HG03045 (cell line): ENCODE data around the gene ELFN2.

Experiments used
- ATAC-seq: cut with Tn5 transposase; IDR thresholded peaks from one replicate; pipeline ENCODE4 v1.9.1; 2021; ENCODE audit warnings: mild to moderate bottlenecking, moderate library complexity; ENCODE audit not compliant: unreplicated experiment

ELFN2 gene

DNA sequence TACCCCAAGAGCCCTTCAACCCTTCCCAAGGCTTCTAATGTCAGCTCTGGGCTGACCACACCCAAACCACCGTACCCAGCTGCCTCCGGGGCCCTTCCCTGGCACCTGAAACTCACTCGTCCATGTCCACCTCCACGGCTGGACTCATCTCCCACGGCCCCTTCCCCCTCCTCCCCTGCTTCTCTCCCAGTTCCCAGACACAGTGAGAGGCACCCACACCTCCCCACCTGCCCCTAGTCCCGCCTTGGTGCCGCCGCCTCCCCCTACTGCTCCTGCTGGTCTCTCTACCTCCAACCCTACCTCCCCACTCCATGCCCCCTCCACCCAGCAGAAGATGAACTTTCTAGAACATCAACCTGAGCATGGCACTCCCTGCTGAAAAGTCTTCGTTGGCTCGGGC lies 39.5 kb downstream of the ELFN2 start:
- ATAC-seq = no peak

DNA sequence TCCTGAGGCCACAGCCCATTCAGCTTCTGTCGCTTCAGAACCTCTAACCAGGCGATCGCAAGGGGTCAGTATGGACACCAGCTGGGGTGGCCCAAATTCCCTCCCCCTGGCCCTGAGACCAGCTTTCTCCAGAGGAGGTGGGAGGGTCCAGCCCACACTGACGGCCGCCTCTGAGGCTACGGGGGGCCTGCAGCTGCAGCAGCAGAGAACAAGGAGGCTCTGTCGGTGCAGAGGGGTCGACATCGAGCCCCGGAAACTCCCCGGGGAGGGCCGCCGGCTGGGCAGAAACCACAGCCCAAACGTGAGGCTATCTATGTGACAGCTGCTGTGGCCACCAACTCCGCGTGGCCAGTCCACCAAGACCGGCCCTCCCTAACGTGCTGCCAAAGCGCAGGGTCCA lies 40.8 kb downstream of the ELFN2 start:
- no peak for ATAC-seq

DNA sequence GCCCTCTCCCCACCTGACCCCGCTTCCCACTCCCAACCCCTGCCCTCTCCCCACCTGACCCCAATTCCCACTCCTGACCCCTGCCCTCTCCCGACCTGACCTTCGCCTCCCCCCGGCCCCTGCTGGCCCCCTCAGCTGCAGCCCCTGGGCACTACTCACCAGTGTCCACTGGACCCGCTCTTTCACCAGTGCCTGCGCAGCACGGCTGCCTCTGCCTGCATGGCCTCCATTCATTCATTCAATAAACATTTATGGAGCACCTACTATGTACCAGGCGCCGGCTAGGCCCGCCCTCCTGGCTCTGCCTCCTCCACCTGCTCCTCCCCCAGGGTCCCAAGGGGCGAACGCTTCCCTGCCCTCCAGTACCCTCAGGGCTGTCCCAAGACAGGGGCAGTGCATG lies 42.6 kb downstream of the ELFN2 start:
- no peak for ATAC-seq

DNA sequence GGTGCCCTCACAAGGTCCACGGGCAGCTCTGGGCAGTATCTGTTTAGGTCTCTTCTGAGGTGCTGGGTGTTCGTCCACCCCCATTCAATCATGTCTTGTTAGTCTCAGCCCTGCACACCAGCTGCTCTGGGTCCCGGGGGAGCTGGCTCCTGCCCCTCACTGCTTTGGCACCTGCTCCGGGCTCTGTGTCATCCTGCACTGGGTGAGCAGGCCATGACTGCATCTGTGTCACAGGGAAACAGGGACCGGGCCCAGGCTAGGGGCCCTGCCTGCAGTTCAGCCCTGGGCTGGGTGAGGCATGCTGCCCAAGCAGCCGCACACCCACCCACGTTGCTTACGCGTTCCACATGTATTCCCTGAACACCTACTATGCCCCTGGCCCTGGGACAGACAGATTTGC lies 43.9 kb downstream of the ELFN2 start:
- ATAC-seq = no peak

DNA sequence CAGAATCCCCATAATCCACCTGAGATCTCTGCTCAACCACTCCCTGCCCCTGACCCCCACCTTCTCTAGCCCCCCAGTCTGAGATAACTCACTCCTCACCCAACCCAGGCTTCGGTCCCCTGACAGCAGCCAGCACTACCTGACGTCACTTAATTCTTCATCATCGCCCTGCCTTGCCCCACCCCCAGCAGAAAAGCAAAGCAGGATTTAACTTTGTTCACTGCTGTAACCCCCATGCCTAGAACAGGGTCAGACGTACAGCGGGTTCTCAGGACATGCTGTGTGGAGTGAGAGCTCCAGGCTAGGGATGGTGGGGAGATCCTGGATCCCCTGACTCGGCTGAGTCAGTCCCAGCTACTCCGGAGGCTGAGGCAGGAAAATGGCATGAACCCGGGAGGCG lies 45.8 kb downstream of the ELFN2 start:
- ATAC-seq = no peak

DNA sequence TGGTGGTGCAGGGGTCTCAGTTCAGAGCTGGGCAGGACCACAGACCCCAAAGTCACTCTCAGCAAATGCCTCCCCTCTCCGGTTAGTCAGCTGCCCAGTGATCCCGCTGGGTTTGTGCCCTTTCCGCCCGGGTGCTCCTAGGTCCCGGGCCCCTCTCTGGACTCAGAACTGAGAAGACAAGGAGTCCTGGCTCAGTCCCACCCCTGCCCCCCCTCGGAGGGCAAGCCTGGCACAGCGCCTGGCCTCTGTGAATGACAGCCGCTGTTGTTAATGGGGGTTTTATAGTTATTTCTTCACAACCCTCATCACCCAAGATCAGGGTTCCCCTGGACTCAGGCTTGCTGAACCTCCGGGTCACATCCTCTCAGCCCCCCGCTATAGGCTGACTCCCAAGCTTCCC lies 47.6 kb downstream of the ELFN2 start:
- ATAC-seq = no peak

DNA sequence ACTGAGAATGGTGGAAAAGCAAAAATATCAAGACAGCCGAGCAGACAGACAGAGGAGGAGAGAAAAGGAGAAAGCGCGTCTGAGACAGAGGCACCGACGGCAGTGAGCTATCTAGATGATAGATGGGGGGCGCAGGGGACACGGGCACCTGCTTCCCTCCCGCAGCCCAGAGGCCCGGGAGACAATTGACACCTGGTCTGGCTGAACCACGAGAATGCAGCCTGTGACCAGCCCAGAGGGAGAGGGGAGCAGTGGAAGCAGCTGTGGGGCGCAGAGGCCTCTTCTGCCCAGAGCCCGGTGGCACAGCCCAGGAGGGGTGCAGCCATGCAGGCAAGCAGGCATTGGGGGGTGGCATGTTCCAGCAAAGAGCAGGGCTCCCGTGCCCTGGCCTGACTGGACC lies 48.2 kb downstream of the ELFN2 start:
- no peak for ATAC-seq

DNA sequence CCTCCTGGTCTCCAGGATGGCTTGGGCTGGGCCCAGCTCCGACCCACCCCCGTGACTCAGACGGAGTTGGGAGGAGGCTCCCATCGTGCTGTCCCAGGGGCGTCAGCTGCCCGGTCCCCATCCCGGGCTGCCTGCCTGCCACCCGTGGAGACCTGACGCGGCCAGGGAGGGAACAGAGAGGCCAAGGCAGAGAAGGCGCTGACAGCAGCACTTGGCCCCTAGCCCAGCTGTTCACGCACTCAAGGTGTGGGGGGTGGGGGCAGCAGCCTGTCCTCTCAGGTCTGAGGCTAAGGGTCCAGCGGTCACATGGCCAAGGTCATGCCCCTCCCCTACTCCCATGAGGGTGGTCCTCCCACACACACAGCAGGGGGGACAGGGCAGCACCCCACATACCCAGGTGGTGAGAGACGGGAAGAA lies 48.6 kb downstream of the ELFN2 start:
- ATAC-seq = no peak

DNA sequence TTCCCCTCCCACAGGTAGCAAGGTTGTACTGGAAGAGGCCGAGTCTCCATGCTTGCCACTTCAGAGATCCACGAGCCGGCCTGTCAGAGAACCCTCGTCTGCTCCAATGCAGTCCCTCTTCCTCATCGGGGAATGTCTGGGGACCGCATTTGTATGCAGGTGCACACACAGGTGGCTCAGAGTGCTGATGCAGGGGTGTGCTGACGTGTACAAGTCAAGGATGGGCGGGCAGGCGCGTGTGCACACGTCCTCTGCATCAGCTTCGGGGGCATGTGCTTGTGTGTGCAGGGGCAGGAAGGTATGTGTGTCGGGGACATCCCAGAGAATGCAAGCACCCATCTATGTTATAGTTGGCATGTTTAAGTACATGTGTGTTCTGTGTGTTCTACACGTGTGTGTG lies 49.4 kb downstream of the ELFN2 start:
- no peak for ATAC-seq

DNA sequence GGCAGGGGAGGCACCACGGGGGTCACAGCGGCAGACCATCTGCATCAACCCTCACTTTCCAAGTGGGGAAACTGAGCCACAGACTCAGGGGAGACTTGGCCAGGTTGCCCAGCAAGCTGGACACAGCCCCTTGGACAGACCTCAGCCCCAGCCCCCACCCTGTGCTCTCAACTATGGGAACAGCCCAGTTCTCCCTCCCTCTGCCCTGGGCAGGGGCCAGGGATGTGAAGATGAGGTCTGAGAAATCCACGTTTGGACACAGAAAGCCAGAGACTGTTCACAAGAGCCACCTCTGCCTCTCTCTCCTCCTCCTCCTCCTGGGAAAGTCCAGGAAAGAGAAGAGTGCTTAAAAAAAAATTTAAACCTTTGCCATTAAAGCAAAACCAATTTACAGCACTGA lies 50.1 kb downstream of the ELFN2 start:
- ATAC-seq = no peak

DNA sequence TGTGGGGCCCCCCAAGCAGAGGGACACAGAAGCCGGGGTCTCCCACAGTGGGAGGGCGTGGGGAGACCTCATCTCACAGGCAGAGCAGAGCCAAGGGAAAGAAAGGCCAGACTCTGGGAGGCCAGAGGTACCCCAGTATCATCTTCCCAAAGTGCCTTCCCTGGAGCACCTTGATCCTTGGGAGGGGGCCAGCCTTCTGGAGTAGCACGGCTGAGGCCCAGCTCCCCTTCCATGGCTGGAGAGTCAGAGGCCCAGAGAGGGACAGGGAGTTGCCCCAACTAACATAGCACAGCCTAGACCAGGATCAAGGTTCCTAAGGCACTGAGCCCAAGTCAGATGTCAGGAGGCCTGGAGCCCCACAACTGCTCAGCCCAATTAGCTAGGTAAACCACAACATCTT lies 50.6 kb downstream of the ELFN2 start:
- ATAC-seq = no peak

DNA sequence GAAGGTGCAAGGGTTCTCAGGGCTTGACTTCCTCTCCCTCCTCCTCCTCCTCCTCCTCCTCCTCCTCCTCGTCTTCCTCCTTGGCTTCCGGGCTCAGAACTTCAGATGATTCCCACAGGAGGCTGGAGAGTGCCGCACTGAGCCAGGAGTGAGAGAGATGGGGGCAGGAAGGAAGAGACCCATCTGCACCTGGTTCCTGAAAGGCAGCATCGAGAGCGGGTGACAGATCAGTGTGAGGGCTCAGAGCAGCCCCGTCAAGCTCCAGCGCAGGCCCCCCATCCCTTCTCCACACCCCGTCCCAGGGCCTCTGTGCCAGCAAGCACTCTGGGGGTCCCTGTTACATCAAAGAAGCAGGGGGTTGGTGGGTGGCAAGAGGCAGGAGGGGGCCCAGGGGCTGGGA lies 51.5 kb downstream of the ELFN2 start:
- ATAC-seq = no peak

DNA sequence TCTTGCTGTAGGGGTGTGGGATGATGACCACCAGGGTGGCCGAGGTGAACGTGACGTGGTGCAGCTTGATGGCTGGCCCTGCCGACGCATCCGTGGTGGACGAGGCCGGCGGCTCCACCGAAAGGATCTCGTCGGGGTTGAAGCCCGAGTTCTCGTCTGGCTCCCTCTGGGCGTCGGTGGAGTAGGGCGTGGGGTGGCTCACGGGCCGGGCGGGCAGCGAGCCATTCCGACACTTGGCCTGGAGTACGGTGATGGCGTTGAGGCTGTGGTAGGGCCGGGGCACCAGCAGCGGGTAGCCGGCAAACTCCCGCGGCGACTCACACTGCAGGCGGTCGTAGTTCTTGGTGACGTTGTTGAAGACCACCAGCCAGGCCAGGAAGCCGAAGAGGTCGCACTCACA lies 52.7 kb downstream of the ELFN2 start:
- no peak for ATAC-seq

DNA sequence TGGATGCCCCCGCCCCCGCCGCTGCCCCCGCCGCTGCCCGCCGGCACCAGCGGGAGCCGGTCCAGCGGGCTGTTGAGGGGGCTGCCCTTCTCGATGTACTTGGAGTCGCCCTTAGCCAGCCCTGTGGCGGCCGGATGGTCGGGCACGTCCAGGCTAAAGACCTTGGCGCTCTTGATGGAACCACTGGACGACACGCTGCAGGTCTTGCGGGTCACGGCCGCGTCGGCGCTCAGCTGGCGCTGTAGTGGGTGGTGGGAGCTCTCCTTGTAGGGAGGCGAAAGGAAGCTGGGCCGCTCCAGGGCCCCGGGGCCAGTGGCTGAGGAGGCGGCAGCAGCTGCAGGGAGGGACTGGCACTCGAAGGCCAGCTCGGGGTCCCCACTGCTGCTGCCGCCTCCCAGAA lies 53.8 kb downstream of the ELFN2 start:
- ATAC-seq = no peak

DNA sequence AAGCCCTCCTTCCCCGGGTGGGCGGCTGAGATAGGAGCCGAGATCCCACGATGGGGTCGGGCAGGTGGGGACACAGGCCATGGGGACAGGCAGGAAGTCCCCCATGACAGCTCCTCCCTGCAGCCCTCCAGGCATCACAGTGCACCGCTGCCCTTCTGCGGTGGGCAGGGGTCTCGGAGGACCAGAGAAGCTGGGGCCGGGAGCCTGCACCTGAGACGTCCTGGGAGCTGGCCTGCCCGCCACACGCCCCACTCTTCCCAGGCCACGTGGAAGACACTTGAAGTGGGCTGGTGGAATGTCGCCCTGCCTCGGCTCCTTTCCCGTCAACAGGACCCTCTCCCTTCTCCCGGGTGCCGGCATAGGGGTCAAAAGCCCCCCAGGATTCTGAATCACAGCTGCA lies 55.4 kb downstream of the ELFN2 start:
- no peak for ATAC-seq

DNA sequence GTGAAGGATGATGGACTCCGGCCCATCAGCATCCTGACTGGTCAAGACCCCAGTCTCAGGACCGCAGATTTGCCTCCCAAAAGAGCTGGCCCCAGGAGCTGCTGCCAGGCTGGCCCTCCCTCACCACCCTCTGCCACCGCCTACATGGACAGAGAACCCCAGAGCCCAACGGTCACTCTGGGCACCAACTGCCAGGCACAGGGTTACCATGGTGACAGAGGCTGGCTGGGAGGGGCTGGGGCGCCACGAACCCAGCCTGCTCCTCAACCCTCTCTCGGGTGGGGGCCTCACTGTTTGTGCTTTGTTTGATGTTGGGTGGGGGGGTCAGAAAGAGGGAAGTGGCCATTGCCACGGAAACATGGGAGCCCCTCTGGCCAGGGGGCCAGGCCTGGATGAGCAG lies 55.8 kb downstream of the ELFN2 start:
- ATAC-seq = no peak

DNA sequence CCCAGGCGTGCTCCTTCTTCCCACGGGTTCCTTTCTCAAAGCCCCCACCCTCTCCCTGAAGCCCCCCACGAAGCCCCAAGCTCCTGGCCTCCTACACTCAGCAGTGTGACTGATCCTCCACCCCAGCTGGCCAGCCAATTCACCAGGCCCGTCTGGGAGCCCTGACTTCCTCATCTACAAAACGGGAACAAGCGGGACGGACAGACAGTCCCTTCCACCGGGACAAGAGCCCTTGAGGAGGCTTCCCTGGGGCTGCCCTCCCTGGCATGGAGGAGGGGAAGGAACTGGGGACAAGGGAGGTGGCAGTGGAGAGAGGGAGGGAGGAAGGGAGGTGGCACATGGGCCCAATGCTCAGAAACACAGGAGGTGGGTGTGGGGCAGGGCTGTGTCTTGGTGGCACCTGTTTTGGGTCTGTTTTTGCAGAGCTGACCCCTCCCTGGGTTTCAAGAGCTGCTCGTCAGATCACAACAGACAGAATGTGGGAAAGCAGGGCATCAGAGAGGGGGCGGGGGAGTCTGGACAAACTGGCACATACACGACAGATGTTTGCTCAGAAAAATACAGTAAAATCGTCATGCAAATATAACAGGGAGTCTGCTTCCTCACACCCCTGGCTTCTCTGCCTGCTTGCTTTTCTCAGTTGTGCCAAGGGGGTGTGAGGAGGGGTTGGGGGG lies 56.8 kb downstream of the ELFN2 start:
- no peak for ATAC-seq

DNA sequence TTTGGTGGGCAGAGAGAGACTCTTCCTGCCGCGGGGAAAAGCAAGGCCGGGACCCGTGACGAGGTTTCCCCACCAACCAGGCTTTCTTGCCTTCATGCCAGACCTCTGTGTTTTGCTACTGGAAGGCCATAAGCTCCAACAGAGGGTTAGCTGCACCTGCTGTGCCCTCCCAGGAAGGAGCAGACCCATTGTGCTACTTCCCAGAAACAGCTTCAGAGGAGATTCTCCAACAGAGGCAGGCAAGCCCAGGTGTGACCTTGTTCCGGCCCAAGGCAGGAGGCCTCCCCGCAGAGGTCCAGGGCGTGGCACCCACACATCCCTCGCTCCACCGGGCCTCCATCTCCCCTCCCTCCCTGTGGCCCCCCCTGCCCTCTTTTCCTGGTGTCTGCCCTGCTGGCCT lies 57.8 kb downstream of the ELFN2 start:
- ATAC-seq = no peak

DNA sequence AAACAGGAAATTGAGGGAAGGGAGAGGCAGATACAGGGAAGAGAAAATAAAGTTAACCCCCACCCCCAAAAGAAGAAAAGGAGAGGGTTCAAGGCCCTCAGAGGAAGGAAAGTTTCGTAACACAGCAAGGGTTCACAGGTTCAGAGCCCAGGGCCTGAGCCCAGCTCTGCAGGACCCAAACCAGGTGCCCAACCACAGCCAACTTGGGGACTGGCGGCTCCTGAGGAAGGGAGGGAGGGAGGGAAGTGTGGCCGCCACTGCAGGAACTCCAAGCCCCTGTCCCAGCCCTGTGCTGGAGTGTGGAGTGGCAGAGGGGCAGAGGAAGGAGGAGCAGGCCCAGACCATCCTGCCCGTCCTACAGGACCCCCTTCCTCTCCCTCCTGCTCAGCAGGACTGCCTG lies 59.2 kb downstream of the ELFN2 start:
- no peak for ATAC-seq

DNA sequence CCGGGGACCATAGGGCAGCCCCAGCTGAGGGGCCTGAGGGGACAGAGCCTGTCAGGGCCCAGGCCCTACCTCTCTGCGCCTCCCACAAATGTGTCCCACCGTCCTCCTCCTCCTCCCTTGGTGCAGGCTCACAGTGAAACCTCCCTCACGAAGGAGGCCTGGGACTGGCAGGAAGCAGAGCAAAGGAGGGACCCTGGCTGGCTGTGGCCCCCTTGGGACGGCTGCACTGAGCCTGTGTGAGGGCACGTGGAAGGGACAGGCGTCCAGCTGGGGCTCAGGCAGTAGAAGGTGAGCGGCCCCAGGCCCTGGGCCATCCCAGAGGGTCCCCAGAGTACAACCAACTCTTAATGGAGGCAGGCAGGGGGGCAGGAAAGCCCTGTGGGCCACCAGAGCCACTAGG lies 60.7 kb downstream of the ELFN2 start:
- ATAC-seq = no peak

DNA sequence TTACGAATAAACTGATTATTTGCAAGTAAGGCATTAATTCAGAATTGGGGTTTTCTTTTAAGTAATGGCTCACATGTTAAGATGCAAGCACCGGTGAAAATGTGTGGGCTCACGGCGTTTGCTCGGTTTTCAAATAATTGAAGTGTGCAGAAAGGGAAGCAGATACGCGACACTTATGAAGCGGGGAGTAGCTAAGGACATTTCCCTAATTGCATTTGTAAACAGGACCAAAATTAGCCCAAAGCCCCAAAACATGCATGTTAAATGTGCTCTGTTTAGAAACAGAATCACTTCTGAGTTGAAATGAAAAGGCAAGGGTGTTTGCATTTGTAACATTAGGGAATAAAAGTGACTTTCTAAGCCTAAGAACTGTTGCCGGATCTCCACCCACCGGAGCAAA lies 61.3 kb downstream of the ELFN2 start:
- ATAC-seq = no peak

DNA sequence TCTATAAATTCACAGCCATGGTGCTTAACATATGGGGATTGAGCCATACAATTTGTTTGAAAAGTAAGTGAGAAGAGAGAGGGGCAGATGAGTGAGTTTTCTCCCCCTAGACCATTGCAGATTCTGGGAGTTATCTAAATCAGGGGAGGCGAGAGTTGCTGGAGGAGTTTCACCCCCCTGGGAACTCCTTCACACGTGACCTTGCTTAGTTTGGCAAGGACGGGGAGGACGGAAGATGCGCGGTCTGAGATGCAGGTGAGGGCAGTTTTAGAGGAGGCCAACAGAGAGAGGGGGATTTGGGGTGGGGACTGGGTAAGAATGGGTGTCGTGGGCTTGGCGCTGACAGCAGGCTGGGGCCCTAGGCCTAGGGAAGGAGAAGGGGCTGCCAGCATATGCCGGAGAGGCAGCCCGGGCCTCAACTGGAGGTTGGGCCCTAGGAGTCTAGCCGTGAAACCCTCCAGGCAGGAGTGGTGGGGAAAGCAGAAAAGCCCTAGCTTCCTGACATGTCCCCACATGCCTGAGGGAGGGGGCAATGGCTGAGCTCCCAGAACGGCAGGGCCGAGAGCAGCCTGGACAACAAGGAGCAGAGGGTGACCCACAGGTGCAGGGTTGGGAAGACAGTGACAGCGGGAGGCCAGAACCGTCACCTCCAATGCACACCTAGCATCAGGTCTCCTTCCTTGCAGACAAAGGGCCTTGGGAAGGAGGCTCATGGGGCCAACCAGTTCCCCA lies 63.9 kb downstream of the ELFN2 start:
- no peak for ATAC-seq

DNA sequence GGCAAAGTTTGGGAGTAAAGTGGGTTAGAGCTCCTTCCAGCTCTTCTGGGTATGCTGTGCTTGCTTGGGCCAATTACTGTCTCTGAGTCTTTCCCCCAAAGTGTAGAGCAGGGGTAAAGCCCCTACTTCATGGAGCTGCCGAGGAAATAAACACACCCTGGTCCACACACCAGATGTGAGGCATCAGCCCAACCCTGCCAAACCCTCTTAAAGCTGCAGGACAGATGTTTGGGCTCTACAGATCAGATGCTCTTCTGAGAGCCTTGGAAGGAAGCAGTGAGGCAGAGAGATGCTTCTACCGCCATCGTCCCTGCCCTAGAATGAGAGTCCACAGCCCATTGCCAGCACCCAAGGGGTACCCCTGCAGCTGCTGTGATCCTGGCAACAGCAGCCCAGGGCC lies 64.7 kb downstream of the ELFN2 start:
- no peak for ATAC-seq
